HEK293 (cell line): ENCODE measurements around the gene CCDC142.
A peak's percentile ranks its signal among the peaks of the same experiment; 100 is the strongest.

Source experiments
- BCL11B ChIP-seq: fragments of 450-650 bp; formaldehyde crosslinking; IDR thresholded peaks from 2 replicates; pipeline ENCODE4 v1.5.1; 2016; ENCODE audit warnings: low read depth, missing biosample characterization, missing genetic modification characterization
- GLIS2 ChIP-seq: fragments of 450-650 bp; formaldehyde crosslinking; IDR thresholded peaks from 2 replicates; pipeline ENCODE4 v1.5.1; 2016; ENCODE audit warnings: missing biosample characterization, missing genetic modification characterization
- KLF1 ChIP-seq: fragments of 450-650 bp; formaldehyde crosslinking; IDR thresholded peaks from 2 replicates; pipeline ENCODE4 v1.5.1; 2016; ENCODE audit warnings: missing biosample characterization, missing genetic modification characterization
- MYNN ChIP-seq: fragments of 450-650 bp; formaldehyde crosslinking; IDR thresholded peaks from 2 replicates; pipeline ENCODE4 v1.5.1; 2016; ENCODE audit warnings: missing biosample characterization, missing genetic modification characterization, borderline replicate concordance
- PATZ1 ChIP-seq: fragments of 450-650 bp; formaldehyde crosslinking; IDR thresholded peaks from 2 replicates; pipeline ENCODE4 v1.5.1; 2016; ENCODE audit warnings: missing biosample characterization, missing genetic modification characterization
- ZBTB11 ChIP-seq: fragments of 450-650 bp; formaldehyde crosslinking; conservative IDR thresholded peaks from 2 replicates; pipeline ENCODE4 v1.5.1; 2016; ENCODE audit warnings: low read depth, missing biosample characterization, missing genetic modification characterization
- ZBTB17 ChIP-seq: fragments of 450-650 bp; formaldehyde crosslinking; IDR thresholded peaks from 2 replicates; pipeline ENCODE4 v1.5.1; 2016; ENCODE audit warnings: missing biosample characterization, missing genetic modification characterization
- ZBTB44 ChIP-seq: fragments of 450-650 bp; IDR thresholded peaks from 2 replicates; pipeline ENCODE4 v1.5.1; 2018; ENCODE audit warnings: missing biosample characterization, mild to moderate bottlenecking, missing genetic modification characterization
- ZFP37 ChIP-seq: fragments of 450-650 bp; formaldehyde crosslinking; IDR thresholded peaks from 2 replicates; pipeline ENCODE4 v1.5.1; 2016; ENCODE audit warnings: missing biosample characterization, missing genetic modification characterization
- ZNF132 ChIP-seq: fragments of 450-650 bp; formaldehyde crosslinking; IDR thresholded peaks from 2 replicates; pipeline ENCODE4 v1.5.1; 2017; ENCODE audit warnings: missing biosample characterization, missing genetic modification characterization, borderline replicate concordance
- ZNF174 ChIP-seq: fragments of 450-650 bp; formaldehyde crosslinking; IDR thresholded peaks from 2 replicates; pipeline ENCODE4 v1.5.0; 2017; ENCODE audit warnings: missing biosample characterization, mild to moderate bottlenecking, missing genetic modification characterization
- ZNF211 ChIP-seq: fragments of 450-650 bp; formaldehyde crosslinking; IDR thresholded peaks from 2 replicates; pipeline ENCODE4 v1.5.1; 2016; ENCODE audit warnings: low read depth, missing biosample characterization, missing genetic modification characterization
- ZNF37A ChIP-seq: fragments of 450-650 bp; IDR thresholded peaks from 2 replicates; pipeline ENCODE4 v1.5.1; 2018; ENCODE audit warnings: missing biosample characterization, missing genetic modification characterization
- ZNF391 ChIP-seq: fragments of 450-650 bp; formaldehyde crosslinking; IDR thresholded peaks from 2 replicates; pipeline ENCODE4 v1.5.1; 2016; ENCODE audit warnings: low read depth, missing biosample characterization, missing genetic modification characterization, borderline replicate concordance
- ZNF426 ChIP-seq: fragments of 450-650 bp; formaldehyde crosslinking; IDR thresholded peaks from 2 replicates; pipeline ENCODE4 v1.5.1; 2017; ENCODE audit warnings: missing biosample characterization, missing genetic modification characterization, mild to moderate bottlenecking, inconsistent platforms, moderate library complexity
- ZNF473 ChIP-seq: fragments of 450-650 bp; formaldehyde crosslinking; IDR thresholded peaks from 2 replicates; pipeline ENCODE4 v1.5.1; 2017; ENCODE audit warnings: missing biosample characterization, missing genetic modification characterization
- ZNF518A ChIP-seq: fragments of 450-650 bp; formaldehyde crosslinking; conservative IDR thresholded peaks from 2 replicates; pipeline ENCODE4 v1.5.1; 2016; ENCODE audit warnings: low read depth, missing biosample characterization, missing genetic modification characterization
- ZNF544 ChIP-seq: fragments of 450-650 bp; formaldehyde crosslinking; IDR thresholded peaks from 2 replicates; pipeline ENCODE4 v1.5.0; 2017; ENCODE audit warnings: missing biosample characterization, missing genetic modification characterization
- ZNF555 ChIP-seq: fragments of 450-650 bp; formaldehyde crosslinking; conservative IDR thresholded peaks from 2 replicates; pipeline ENCODE4 v1.5.1; 2017; ENCODE audit warnings: missing biosample characterization, mild to moderate bottlenecking, missing genetic modification characterization, inconsistent platforms
- ZNF571 ChIP-seq: fragments of 450-650 bp; formaldehyde crosslinking; IDR thresholded peaks from 2 replicates; pipeline ENCODE4 v1.5.0; 2017; ENCODE audit warnings: missing biosample characterization, missing genetic modification characterization
- ZNF639 ChIP-seq: fragments of 450-650 bp; formaldehyde crosslinking; IDR thresholded peaks from 2 replicates; pipeline ENCODE4 v1.5.1; 2016; ENCODE audit warnings: missing biosample characterization, missing genetic modification characterization
- ZNF654 ChIP-seq: fragments of 450-650 bp; formaldehyde crosslinking; IDR thresholded peaks from 2 replicates; pipeline ENCODE4 v1.5.1; 2016; ENCODE audit warnings: low read depth, missing biosample characterization, missing genetic modification characterization

The CCDC142 gene

GRCh38 chr2:74472086-74472944 lies 10.5 kb downstream of the CCDC142 start, which contains the start of gene MRPL53 (continued):
- TF ChIP-seq PATZ1 (no peak), ZBTB44 (tag by site-specific recombination) (peak; percentile 3; the same call in 1 of the 2 replicates), ZBTB17 (peak; percentile 97), ZNF518A (tag by site-specific recombination) (peak; percentile 99), ZFP37 (tag by site-specific recombination) (peak; percentile 88), ZNF654 (tag by site-specific recombination) (no peak), ZNF211 (tag by site-specific recombination) (no peak), GLIS2 (tag by site-specific recombination) (no peak), ZNF174 (no peak), ZNF544 (tag by site-specific recombination) (no peak), ZBTB11 (peak; percentile 97), ZNF555 (tag by site-specific recombination) (no peak), MYNN (no peak), ZNF571 (no peak), ZNF37A (tag by site-specific recombination) (no peak), BCL11B (tag by site-specific recombination) (no peak), ZNF426 (tag by site-specific recombination) (no peak), ZNF639 (tag by site-specific recombination) (no peak; the same call in none of the 2 replicates), KLF1 (tag by site-specific recombination) (no peak), ZNF391 (tag by site-specific recombination) (0 out of 2 replicates have a peak, but pooled peaks have one; percentile 39), ZNF473 (tag by site-specific recombination) (no peak), ZNF132 (tag by site-specific recombination) (no peak)
